Mucosa of gallbladder (tissue), 1 donor: ENCODE measurements around the gene ODF2. TPM values are rescaled to one million over a fixed set of nuclear protein-coding genes. Genes with fewer than 3 reads are reported as not detected.
"Not testable (repeated sequence)": the region's sequence is repeated elsewhere in the genome, so short reads cannot be mapped to it uniquely, and the experiment has no call there.

ENCODE experiments used
- DNase-seq: peaks from one replicate; pipeline ENCODE4 v3.0.0-alpha.2; 2020; ENCODE audit warnings: low spot score
- total RNA-seq: library from RNA; stranded (reverse); gene quantifications from one replicate; pipeline ENCODE4 v1.2.1, GENCODE V29; 2021
- donor health status: DM: no; HTN: no; CAD: no.

The ODF2 gene
- total RNA-seq, 1 donor from 2014 or later: 26.4 TPM

- no peak for DNase-seq
Observed at GRCh38 chr9:128424268-128424780, 31.5 kb upstream of the ODF2 start.

GRCh38 chr9:128428644-128429512, 26.9 kb upstream of the ODF2 start:
- no peak for DNase-seq

GRCh38 chr9:128429513-128430086, 26.2 kb upstream of the ODF2 start:
- no peak for DNase-seq

- DNase-seq: no peak
Observed at GRCh38 chr9:128431207-128431606, 24.6 kb upstream of the ODF2 start.

GRCh38 chr9:128434340-128434739, 21.5 kb upstream of the ODF2 start:
- no peak for DNase-seq

GRCh38 chr9:128435611-128436010, 20.2 kb upstream of the ODF2 start:
- no peak for DNase-seq

GRCh38 chr9:128438343-128439109, 17.3 kb upstream of the ODF2 start:
- peak; percentile 87 for DNase-seq

- DNase-seq: no peak
Observed at GRCh38 chr9:128439273-128439672, 16.5 kb upstream of the ODF2 start.

- DNase-seq: no peak
Observed at GRCh38 chr9:128442150-128442549, 13.7 kb upstream of the ODF2 start.

GRCh38 chr9:128446505-128446904, 9.3 kb upstream of the ODF2 start:
- DNase-seq: not testable (repeated sequence)

GRCh38 chr9:128448746-128449145, 7.1 kb upstream of the ODF2 start:
- DNase-seq: no peak

GRCh38 chr9:128454991-128455390, 815 bp upstream of the ODF2 start:
- no peak for DNase-seq

- peak; percentile 62 for DNase-seq
Observed at GRCh38 chr9:128456613-128457061, 831 bp downstream of the ODF2 start.

GRCh38 chr9:128457207-128457606, 1.4 kb downstream of the ODF2 start:
- DNase-seq: no peak

- DNase-seq: no peak
Observed at GRCh38 chr9:128459011-128459410, 3.2 kb downstream of the ODF2 start.

GRCh38 chr9:128469070-128469469, 13.3 kb downstream of the ODF2 start:
- no peak for DNase-seq

GRCh38 chr9:128470560-128470959, 14.8 kb downstream of the ODF2 start:
- DNase-seq: no peak

GRCh38 chr9:128473104-128473503, 17.3 kb downstream of the ODF2 start:
- DNase-seq: no peak

GRCh38 chr9:128475867-128476266, 20.1 kb downstream of the ODF2 start:
- no peak for DNase-seq

- no peak for DNase-seq
Observed at GRCh38 chr9:128479262-128479661, 23.5 kb downstream of the ODF2 start.

- DNase-seq: no peak
Observed at GRCh38 chr9:128481561-128481960, 25.8 kb downstream of the ODF2 start.

GRCh38 chr9:128482186-128482585, 26.4 kb downstream of the ODF2 start:
- no peak for DNase-seq
